OCI-LY1 (cell line): Measurements from ENCODE around the gene SORT1.

Experiments
- H2AFZ ChIP-seq: fragments of 200-600 bp; sonication (generic), shearing (Covaris generic); 2 replicates; pipeline ENCODE4 v1.6.0; 2014; ENCODE audit warnings: antibody characterized with exemption, mild to moderate bottlenecking, low read length
- H3F3A ChIP-seq: fragments of 200-600 bp; sonication (generic), shearing (Covaris generic); 2 replicates; pipeline ENCODE4 v1.6.0; 2014; ENCODE audit warnings: mild to moderate bottlenecking, antibody characterized with exemption, low read length, moderate library complexity; ENCODE audit not compliant: insufficient read depth
- H3K27ac ChIP-seq: fragments of 200-600 bp; sonication (generic); 2 replicates; pipeline ENCODE4 v1.5.1; 2014; ENCODE audit warnings: low read length, mixed run types, mild to moderate bottlenecking, low read depth; ENCODE audit not compliant: poor library complexity, severe bottlenecking
- H3K27me3 ChIP-seq: fragments of 200-600 bp; sonication (generic); 2 replicates; pipeline ENCODE4 v1.6.0; 2014; ENCODE audit warnings: antibody characterized with exemption, mild to moderate bottlenecking, low read length, moderate library complexity; ENCODE audit not compliant: insufficient read depth
- H3K36me3 ChIP-seq: fragments of 200-600 bp; sonication (generic); 2 replicates; pipeline ENCODE4 v1.6.1; 2014; ENCODE audit warnings: mild to moderate bottlenecking, antibody characterized with exemption, low read length, moderate library complexity, mixed read lengths; ENCODE audit not compliant: insufficient read depth
- H3K4me1 ChIP-seq: fragments of 200-600 bp; sonication (generic); 2 replicates; pipeline ENCODE4 v1.5.1; 2014; ENCODE audit warnings: mild to moderate bottlenecking, low read length, moderate library complexity; ENCODE audit not compliant: insufficient read depth, severe bottlenecking
- H3K4me2 ChIP-seq: fragments of 200-600 bp; sonication (generic), shearing (Covaris generic); 2 replicates; pipeline ENCODE4 v1.6.1; 2014; ENCODE audit warnings: low read length
- H3K4me3 ChIP-seq: fragments of 200-600 bp; sonication (generic); 2 replicates; pipeline ENCODE4 v1.5.1; 2014; ENCODE audit warnings: low read length, low read depth, mild to moderate bottlenecking, mixed read lengths; ENCODE audit not compliant: poor library complexity, severe bottlenecking
- H3K79me2 ChIP-seq: fragments of 200-600 bp; shearing (Covaris generic); 2 replicates; pipeline ENCODE4 v1.6.1; 2016; ENCODE audit warnings: mixed run types, low read length, mixed read lengths; ENCODE audit not compliant: insufficient read depth
- H3K9ac ChIP-seq: fragments of 200-600 bp; sonication (generic), shearing (Covaris generic); 2 replicates; pipeline ENCODE4 v1.6.1; 2014; ENCODE audit warnings: mild to moderate bottlenecking, low read length, mixed read lengths
- H3K9me2 ChIP-seq: fragments of 200-600 bp; sonication (generic), shearing (Covaris generic); 2 replicates; pipeline ENCODE4 v1.6.1; 2014; ENCODE audit warnings: low read depth, mild to moderate bottlenecking, low read length, mixed read lengths
- H3K9me3 ChIP-seq: fragments of 200-600 bp; shearing (Covaris generic); 2 replicates; pipeline ENCODE4 v1.6.1; 2014; ENCODE audit warnings: low read length, mixed read lengths
- H4K20me1 ChIP-seq: fragments of 200-600 bp; sonication (generic), shearing (Covaris generic); 2 replicates; pipeline ENCODE4 v1.6.0; 2016; ENCODE audit warnings: mild to moderate bottlenecking, low read length; ENCODE audit not compliant: insufficient read depth
- EZH2 ChIP-seq: fragments of 200-600 bp; sonication (generic), shearing (Covaris generic); IDR thresholded peaks from 2 replicates; pipeline ENCODE4 v1.8.0; 2017; ENCODE audit warnings: borderline replicate concordance, mixed run types, mild to moderate bottlenecking, antibody characterized with exemption, low read length, moderate library complexity, mixed read lengths
- TF ChIP-seq, protein P1 (sequence below): fragments of 200-600 bp; sonication (generic), shearing (Covaris generic); IDR thresholded peaks from 2 replicates; pipeline ENCODE4 v1.5.1; 2017; ENCODE audit warnings: mild to moderate bottlenecking, antibody characterized with exemption, low read length, moderate library complexity, mixed read lengths

Gene SORT1

DNA sequence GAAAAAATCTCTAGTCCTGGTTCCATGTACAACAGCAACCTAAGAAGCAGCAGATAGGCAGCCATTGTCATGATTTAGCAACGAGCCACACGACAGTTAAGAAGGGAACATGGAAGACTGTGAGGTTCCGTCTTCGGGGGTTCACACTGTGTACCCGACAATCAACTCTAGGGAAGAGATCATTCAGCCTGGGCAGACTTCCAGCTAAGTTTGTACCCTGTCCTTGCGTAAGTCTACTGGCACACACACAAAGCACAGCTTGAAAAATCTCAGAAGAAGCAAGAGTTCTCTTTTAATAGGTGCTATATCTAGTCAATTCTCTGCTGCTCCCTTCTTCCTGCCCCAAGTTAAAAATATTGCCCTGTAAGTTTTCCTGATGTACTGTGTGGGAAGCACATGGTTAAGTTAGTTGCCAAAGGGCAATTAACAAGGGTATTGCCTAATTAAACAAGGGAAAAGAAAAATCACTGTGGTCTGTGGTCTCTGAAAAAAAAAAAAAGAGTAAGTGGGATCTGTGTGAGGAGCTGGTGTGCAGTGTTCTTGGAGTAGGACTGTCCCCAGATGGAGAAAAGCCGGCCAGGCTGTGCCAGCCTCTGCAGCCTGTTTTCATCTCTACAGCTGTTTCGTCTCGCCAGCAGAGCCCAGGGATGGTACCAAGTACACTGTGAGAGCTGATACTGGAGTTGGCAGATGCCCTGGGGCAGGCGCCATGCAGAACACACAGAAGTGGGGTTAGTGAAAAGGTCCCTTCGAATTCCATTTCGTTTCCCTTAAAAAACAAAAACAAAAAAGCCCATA, 84.5 kb downstream of the SORT1 start:
- Histone ChIP-seq H3K79me2 (no peaks in the 10 kb centered on the region), H3K9me2 (no peaks in the 10 kb centered on the region), H3K4me3 (no peak overlapping the region), H3K27me3 (no peaks in the 10 kb centered on the region; the same call in 1 of the 2 replicates), H3K36me3 (no peaks in the 10 kb centered on the region), H3F3A (no peaks in the 10 kb centered on the region), H3K9ac (no peak overlapping the region), H2AFZ (no peak overlapping the region), H3K4me2 (no peak overlapping the region), H3K27ac (no peak overlapping the region), H4K20me1 (no peaks in the 10 kb centered on the region), H3K4me1 (no peaks in the 10 kb centered on the region), H3K9me3 (no peaks in the 10 kb centered on the region)
- TF ChIP-seq EZH2 = no peak
- TF ChIP-seq, protein P1, sequence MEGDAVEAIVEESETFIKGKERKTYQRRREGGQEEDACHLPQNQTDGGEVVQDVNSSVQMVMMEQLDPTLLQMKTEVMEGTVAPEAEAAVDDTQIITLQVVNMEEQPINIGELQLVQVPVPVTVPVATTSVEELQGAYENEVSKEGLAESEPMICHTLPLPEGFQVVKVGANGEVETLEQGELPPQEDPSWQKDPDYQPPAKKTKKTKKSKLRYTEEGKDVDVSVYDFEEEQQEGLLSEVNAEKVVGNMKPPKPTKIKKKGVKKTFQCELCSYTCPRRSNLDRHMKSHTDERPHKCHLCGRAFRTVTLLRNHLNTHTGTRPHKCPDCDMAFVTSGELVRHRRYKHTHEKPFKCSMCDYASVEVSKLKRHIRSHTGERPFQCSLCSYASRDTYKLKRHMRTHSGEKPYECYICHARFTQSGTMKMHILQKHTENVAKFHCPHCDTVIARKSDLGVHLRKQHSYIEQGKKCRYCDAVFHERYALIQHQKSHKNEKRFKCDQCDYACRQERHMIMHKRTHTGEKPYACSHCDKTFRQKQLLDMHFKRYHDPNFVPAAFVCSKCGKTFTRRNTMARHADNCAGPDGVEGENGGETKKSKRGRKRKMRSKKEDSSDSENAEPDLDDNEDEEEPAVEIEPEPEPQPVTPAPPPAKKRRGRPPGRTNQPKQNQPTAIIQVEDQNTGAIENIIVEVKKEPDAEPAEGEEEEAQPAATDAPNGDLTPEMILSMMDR = no peak

DNA sequence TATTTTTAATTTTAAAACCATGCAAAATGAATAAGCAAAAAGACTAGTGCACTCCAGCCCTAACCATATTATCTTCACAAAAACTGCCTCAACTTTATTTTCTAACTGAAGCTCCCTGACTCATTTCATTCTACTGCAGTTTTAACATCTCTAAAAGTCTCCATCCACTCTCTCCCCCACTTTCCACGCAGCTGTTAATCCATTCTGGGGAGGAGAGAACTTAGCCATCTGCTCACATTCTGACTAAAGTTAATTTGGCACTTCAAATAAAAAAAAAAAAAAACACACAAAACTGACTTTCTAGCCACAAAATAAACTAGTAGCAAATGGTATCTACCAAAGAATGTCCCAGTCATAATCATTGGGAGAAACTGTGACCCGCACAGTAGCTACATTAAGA, 85.5 kb downstream of the SORT1 start:
- Histone ChIP-seq H3K79me2 (no peaks in the 10 kb centered on the region), H3K27ac (no peak overlapping the region), H3K9me3 (no peaks in the 10 kb centered on the region), H3K36me3 (no peaks in the 10 kb centered on the region), H3K9me2 (no peaks in the 10 kb centered on the region), H3K4me3 (no peak overlapping the region), H3K27me3 (no peaks in the 10 kb centered on the region; the same call in 1 of the 2 replicates), H2AFZ (no peak overlapping the region), H3F3A (no peaks in the 10 kb centered on the region), H3K4me2 (no peak overlapping the region), H3K4me1 (peaks cover 4% of the 10 kb centered on the region), H4K20me1 (no peaks in the 10 kb centered on the region), H3K9ac (no peak overlapping the region)
- TF ChIP-seq EZH2 = no peak
- TF ChIP-seq, protein P1 = no peak

DNA sequence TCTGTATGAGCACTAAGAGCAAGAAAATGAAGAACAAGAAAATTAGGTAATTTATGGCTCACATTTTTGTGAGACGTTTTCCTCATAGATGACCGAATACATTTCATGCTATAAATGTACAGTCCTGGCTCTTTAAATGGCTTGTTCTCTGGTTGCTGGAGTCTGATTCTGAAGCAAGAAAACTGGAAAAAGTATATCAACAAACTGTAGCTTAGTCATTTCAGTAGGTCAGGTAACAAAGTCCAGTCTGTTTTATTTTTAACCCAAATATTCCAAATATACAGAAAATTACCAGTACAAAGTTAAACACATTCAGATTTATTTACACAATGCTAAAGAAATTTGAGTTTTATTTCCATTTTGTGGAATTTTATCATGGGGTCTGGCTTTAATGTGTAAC, 88.4 kb downstream of the SORT1 start:
- Histone ChIP-seq H3K79me2 (no peaks in the 10 kb centered on the region), H3K4me2 (no peak overlapping the region), H3K4me1 (peaks cover 8% of the 10 kb centered on the region), H3K9me2 (no peaks in the 10 kb centered on the region), H3K9me3 (no peaks in the 10 kb centered on the region), H2AFZ (no peak overlapping the region), H3K9ac (no peak overlapping the region), H3K27ac (no peak overlapping the region), H4K20me1 (no peaks in the 10 kb centered on the region), H3F3A (no peaks in the 10 kb centered on the region), H3K36me3 (no peaks in the 10 kb centered on the region), H3K27me3 (no peaks in the 10 kb centered on the region; the same call in 1 of the 2 replicates), H3K4me3 (no peak overlapping the region)
- TF ChIP-seq, protein P1 = no peak
- no peak for TF ChIP-seq EZH2
